ENCODE measurements around the gene CCL27. TPM values are rescaled to one million over a fixed set of nuclear protein-coding genes. Genes with fewer than 3 reads are reported as not detected.
A peak's percentile ranks its signal among the peaks of the same experiment; 100 is the strongest.

CCL27 gene, protein sequence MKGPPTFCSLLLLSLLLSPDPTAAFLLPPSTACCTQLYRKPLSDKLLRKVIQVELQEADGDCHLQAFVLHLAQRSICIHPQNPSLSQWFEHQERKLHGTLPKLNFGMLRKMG
- total RNA-seq, result not detected
- long read RNA-seq, result 0 reads

DNA sequence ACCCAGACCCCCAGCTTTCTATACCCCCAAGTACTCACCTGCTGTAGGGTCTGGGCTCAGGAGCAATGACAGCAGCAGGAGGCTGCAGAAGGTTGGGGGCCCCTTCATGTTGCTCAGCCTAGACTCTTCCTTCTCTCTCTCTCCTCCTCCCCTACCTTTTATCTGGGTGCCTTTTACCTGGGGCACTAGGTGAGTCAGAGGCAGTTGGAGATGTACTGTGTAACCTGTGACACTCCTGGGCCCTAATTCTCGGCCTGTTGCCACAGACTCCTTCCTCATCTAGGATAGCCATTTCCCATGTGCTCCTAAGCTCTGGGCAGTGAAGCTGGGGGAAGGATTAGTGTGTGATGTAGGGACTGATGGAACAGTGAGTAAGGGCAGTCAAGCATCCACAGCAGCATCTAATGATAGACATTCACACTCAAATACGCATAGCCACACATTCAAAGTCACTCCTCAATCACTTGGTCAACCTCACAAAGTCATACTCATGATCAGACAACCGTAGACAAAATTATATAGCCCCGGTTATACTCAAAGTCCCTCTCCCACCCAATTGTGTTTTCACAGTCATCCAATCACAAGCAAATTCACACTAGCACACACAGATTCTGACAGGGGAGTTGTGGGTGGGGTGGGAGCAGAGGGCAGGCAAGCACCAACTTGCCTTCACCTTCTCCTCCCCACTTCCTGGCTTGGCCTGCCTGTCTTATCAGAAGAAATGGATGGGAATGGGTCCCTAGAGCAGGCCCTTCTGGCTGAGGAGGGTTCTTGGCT, at the start of gene CCL27:
CCL27 (minus strand) TSS at position 132 of the 777 bp plus-strand sequence; CDS start at position 108, 24 bp downstream.
- intact Hi-C loops (cut with DNase I), result no loop called here
- Histone ChIP-seq H3K27me3 (no peaks in the 10 kb centered on the region), H3K9me3 (no peaks in the 10 kb centered on the region), H3K4me1 (peaks cover 15% of the 10 kb centered on the region), H3K36me3 (no peaks in the 10 kb centered on the region), H3K4me3 (no peak within 1 kb of the TSS), H3K27ac (no peak within 1 kb of the TSS)
- DNase-seq (no peak), ATAC-seq (no peak)
- TF ChIP-seq, protein P1, sequence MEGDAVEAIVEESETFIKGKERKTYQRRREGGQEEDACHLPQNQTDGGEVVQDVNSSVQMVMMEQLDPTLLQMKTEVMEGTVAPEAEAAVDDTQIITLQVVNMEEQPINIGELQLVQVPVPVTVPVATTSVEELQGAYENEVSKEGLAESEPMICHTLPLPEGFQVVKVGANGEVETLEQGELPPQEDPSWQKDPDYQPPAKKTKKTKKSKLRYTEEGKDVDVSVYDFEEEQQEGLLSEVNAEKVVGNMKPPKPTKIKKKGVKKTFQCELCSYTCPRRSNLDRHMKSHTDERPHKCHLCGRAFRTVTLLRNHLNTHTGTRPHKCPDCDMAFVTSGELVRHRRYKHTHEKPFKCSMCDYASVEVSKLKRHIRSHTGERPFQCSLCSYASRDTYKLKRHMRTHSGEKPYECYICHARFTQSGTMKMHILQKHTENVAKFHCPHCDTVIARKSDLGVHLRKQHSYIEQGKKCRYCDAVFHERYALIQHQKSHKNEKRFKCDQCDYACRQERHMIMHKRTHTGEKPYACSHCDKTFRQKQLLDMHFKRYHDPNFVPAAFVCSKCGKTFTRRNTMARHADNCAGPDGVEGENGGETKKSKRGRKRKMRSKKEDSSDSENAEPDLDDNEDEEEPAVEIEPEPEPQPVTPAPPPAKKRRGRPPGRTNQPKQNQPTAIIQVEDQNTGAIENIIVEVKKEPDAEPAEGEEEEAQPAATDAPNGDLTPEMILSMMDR (IDR thresholded peaks at IDR 0.05), result no peak

DNA sequence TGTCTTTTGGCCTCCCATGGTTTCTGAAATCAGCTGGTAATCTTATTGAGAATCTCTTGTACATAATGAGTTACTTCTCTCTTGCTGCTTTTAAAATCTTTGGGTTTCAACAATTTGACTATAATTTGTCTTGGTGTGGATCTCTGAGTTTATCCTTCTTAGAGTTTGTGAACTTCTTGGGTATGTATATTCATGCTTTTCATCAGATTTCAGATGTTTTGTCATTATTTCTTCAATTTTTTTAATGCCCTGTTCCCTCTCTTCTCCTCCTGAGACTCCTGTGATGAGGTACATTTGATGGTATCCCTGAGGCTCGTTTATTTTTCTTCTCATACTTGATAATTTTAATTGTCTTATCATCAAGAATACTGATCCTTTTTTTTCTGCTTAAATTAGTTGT, 49.7 kb upstream of the CCL27 start:
- Histone ChIP-seq H3K9me3 (no peaks in the 10 kb centered on the region), H3K4me1 (peaks cover 9% of the 10 kb centered on the region), H3K36me3 (no peaks in the 10 kb centered on the region), H3K4me3 (no peak overlapping the region), H3K27me3 (no peaks in the 10 kb centered on the region), H3K27ac (no peak overlapping the region)
- TF ChIP-seq, protein P1 (IDR thresholded peaks at IDR 0.05), result no peak
- ATAC-seq (no peak), DNase-seq (no peak)
- intact Hi-C loops (cut with DNase I), result no loop called here

DNA sequence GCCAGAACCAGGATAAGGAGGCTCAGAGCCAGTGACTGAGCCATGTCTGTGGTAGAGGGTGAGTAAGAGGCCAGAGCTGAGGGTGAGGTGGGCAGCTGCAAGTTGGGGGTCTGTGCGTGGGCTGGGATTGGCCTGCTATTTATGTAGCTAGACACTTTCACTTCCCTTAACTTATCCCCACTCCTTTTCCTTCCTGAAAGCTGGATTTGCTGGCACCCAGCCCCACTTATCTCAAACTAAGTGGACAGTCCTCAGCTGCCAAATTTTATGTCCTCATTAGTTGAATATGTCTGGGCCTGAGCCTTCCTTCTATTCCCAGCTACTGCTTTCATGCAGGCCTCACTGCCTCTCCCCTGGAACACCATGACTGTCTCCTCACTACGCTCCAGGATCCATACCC, 47.6 kb upstream of the CCL27 start, which contains the start of gene CCL21:
CCL21 (minus strand) TSS at position 114 of the 400 bp plus-strand sequence; CDS start at position 44, 70 bp downstream.
- ATAC-seq (peak; percentile 45), DNase-seq (no peak)
- Histone ChIP-seq H3K27me3 (no peaks in the 10 kb centered on the region), H3K9me3 (no peaks in the 10 kb centered on the region), H3K4me1 (peaks cover 9% of the 10 kb centered on the region), H3K4me3 (no peak within 1 kb of the TSS), H3K36me3 (no peaks in the 10 kb centered on the region), H3K27ac (no peak within 1 kb of the TSS)
- intact Hi-C loops (cut with DNase I), result no loop called here
- TF ChIP-seq, protein P1 (IDR thresholded peaks at IDR 0.05), result no peak

DNA sequence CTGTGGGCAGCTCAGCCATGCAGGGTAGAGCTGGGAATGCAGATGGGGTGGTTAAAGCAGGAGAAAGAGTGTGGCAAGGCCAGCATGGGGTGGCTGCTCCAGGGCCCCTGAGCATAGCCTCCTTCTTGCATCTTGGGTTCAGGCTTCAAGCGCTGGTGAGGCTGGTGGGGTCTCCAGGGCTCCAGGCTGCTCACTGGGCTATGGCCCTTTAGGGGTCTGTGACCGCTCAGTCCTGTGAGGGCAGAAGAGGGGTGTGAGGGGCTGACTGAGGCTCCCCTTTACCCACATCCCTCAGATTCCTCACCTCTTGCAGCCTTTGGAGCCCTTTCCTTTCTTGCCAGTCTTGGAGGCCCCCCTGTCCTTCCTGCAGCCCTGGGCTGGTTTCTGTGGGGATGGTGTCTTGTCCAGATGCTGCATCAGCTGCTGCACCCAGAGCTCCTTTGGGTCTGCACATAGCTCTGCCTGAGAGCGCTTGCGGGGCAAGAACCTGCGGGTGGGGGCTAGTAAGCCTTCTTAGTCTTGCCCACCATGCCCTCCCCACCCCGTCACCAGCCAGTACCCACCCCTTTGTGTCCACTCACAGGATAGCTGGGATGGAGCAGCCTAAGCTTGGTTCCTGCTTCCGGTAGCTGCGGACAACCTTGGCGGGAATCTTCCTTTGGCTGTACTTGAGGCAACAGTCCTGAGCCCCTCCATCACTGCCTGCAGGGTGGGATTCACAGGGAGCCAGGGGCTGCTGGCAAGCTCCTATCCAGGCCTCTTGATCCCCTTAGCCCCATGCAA, 46.9 kb upstream of the CCL27 start:
- DNase-seq, result no peak
- TF ChIP-seq, protein P1 (IDR thresholded peaks at IDR 0.05), result no peak
- Histone ChIP-seq H3K4me3 (no peak overlapping the region), H3K9me3 (no peaks in the 10 kb centered on the region), H3K4me1 (peaks cover 9% of the 10 kb centered on the region), H3K36me3 (no peaks in the 10 kb centered on the region), H3K27ac (no peak overlapping the region), H3K27me3 (no peaks in the 10 kb centered on the region)
- intact Hi-C loops (cut with DNase I), result no loop called here
- ATAC-seq, result peak; percentile 34

DNA sequence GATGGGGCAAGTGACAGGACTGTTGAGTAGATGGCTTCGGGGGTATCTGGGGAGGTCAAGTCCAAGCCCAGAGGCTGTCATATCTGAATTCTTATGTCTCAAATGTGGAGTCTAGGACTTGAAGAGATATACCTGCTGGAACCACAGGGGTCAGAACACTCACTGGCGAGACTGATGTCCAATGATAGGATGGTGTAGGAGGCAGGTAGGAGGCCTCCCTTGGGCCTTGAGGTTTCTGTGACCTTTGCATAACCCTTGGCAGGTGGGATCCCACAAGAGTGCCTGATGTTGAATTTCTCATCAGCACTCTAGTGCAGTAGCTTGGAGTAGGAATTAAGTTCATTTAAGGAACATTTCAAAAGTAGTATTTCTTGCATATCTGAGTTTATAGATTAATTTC, 44.7 kb upstream of the CCL27 start:
- intact Hi-C loops (cut with DNase I), result no loop called here
- Histone ChIP-seq H3K4me3 (no peak overlapping the region), H3K36me3 (no peaks in the 10 kb centered on the region), H3K9me3 (no peaks in the 10 kb centered on the region), H3K4me1 (peaks cover 9% of the 10 kb centered on the region), H3K27me3 (no peaks in the 10 kb centered on the region), H3K27ac (no peak overlapping the region)
- DNase-seq (no peak), ATAC-seq (no peak)
- TF ChIP-seq, protein P1 (IDR thresholded peaks at IDR 0.05), result no peak
